Uterus (tissue), 2 donors: ENCODE data around the gene LTBP1.

Experiments
- CTCF ChIP-seq, 4 experiments: fragments of 200-600 bp in 2 of 4; fragments of 450-650 bp in 2 of 4; sonication (generic) in 2 of 4; IDR thresholded peaks; one replicate each; pipeline ENCODE4 v1.5.1; 2016 to 2019; ENCODE audit warnings: antibody characterized with exemption in 4 of 4, mild to moderate bottlenecking in 2 of 4, moderate library complexity in 1 of 4
- POLR2A ChIP-seq, 2 donors: fragments of 450-650 bp; IDR thresholded peaks; one replicate each; pipeline ENCODE4 v1.6.1; 2016; ENCODE audit warnings: antibody characterized with exemption in 2 of 2, mild to moderate bottlenecking in 1 of 2, moderate library complexity in 1 of 2

GRCh38 chr2:33236482-33237385 is 290.0 kb downstream of the LTBP1 start:
- TF ChIP-seq CTCF (IDR thresholded peaks at IDR 0.05) = no peak
- TF ChIP-seq POLR2A (IDR thresholded peaks at IDR 0.05) = no peak
